Gastroesophageal sphincter (tissue), 3 donors: ENCODE results near the gene C1QL4.

Experiments used
- CTCF ChIP-seq, 4 experiments: fragments of 200-600 bp in 2 of 4; fragments of 450-650 bp in 2 of 4; sonication (generic) in 1 of 4; IDR thresholded peaks; one replicate each; pipeline ENCODE4 v1.5.1; 2017 to 2019; ENCODE audit warnings: antibody characterized with exemption in 4 of 4, mild to moderate bottlenecking in 2 of 4, moderate library complexity in 2 of 4
- POLR2A ChIP-seq, 2 donors: fragments of 450-650 bp; IDR thresholded peaks; one replicate each; pipeline ENCODE4 v1.6.1; 2017; ENCODE audit warnings: antibody characterized with exemption in 2 of 2, mild to moderate bottlenecking in 2 of 2, moderate library complexity in 1 of 2

GRCh38 chr12:49322367-49322707 is 14.7 kb downstream of the C1QL4 start:
- TF ChIP-seq POLR2A (IDR thresholded peaks at IDR 0.05) (no peak), CTCF (IDR thresholded peaks at IDR 0.05) (no peak)
